ENCODE measurements around the gene OASL.

The OASL gene

GRCh38 chr12:120988658-120989057, 50.4 kb downstream of the OASL start:
- DNase-seq = no peak

GRCh38 chr12:120988234-120988633, 50.8 kb downstream of the OASL start:
- DNase-seq = no peak

- DNase-seq = no peak
Observed at GRCh38 chr12:120984351-120984898, 54.6 kb downstream of the OASL start.

GRCh38 chr12:120983759-120984158, 55.3 kb downstream of the OASL start:
- DNase-seq = no peak

GRCh38 chr12:120982659-120983058, 56.4 kb downstream of the OASL start:
- DNase-seq = no peak

- DNase-seq = no peak
Observed at GRCh38 chr12:120981407-120981941, 57.6 kb downstream of the OASL start.

- no peak for DNase-seq
Observed at GRCh38 chr12:120980800-120981368, 58.2 kb downstream of the OASL start.

GRCh38 chr12:120979862-120980696, 59.0 kb downstream of the OASL start:
- DNase-seq = no peak

GRCh38 chr12:120979220-120979861, 59.7 kb downstream of the OASL start:
- no peak for DNase-seq

- no peak for DNase-seq
Observed at GRCh38 chr12:120978296-120979219, 60.5 kb downstream of the OASL start, which contains the start of gene HNF1A. Gene HNF1A, plus strand, starts transcription at chr12:120978543. Its CDS starts 226 bp downstream, at chr12:120978769.

- DNase-seq = no peak
Observed at GRCh38 chr12:120977531-120978295, 61.3 kb downstream of the OASL start.

- DNase-seq = no peak
Observed at GRCh38 chr12:120972870-120973543, 66.0 kb downstream of the OASL start.

GRCh38 chr12:120971299-120972180, 67.5 kb downstream of the OASL start:
- peak; percentile 59 for DNase-seq

GRCh38 chr12:120970310-120970709, 68.7 kb downstream of the OASL start:
- DNase-seq = no peak

Measured in EL (cell line).